OCI-LY1 (cell line): ENCODE measurements around the gene SSMEM1.

ENCODE experiments used
- H2AFZ ChIP-seq: fragments of 200-600 bp; sonication (generic), shearing (Covaris generic); 2 replicates; pipeline ENCODE4 v1.6.0; 2014; ENCODE audit warnings: antibody characterized with exemption, mild to moderate bottlenecking, low read length
- H3F3A ChIP-seq: fragments of 200-600 bp; sonication (generic), shearing (Covaris generic); 2 replicates; pipeline ENCODE4 v1.6.0; 2014; ENCODE audit warnings: mild to moderate bottlenecking, antibody characterized with exemption, low read length, moderate library complexity; ENCODE audit not compliant: insufficient read depth
- H3K27ac ChIP-seq: fragments of 200-600 bp; sonication (generic); 2 replicates; pipeline ENCODE4 v1.5.1; 2014; ENCODE audit warnings: low read length, mixed run types, mild to moderate bottlenecking, low read depth; ENCODE audit not compliant: poor library complexity, severe bottlenecking
- H3K27me3 ChIP-seq: fragments of 200-600 bp; sonication (generic); 2 replicates; pipeline ENCODE4 v1.6.0; 2014; ENCODE audit warnings: antibody characterized with exemption, mild to moderate bottlenecking, low read length, moderate library complexity; ENCODE audit not compliant: insufficient read depth
- H3K36me3 ChIP-seq: fragments of 200-600 bp; sonication (generic); 2 replicates; pipeline ENCODE4 v1.6.1; 2014; ENCODE audit warnings: mild to moderate bottlenecking, antibody characterized with exemption, low read length, moderate library complexity, mixed read lengths; ENCODE audit not compliant: insufficient read depth
- H3K4me1 ChIP-seq: fragments of 200-600 bp; sonication (generic); 2 replicates; pipeline ENCODE4 v1.5.1; 2014; ENCODE audit warnings: mild to moderate bottlenecking, low read length, moderate library complexity; ENCODE audit not compliant: insufficient read depth, severe bottlenecking
- H3K4me2 ChIP-seq: fragments of 200-600 bp; sonication (generic), shearing (Covaris generic); 2 replicates; pipeline ENCODE4 v1.6.1; 2014; ENCODE audit warnings: low read length
- H3K4me3 ChIP-seq: fragments of 200-600 bp; sonication (generic); 2 replicates; pipeline ENCODE4 v1.5.1; 2014; ENCODE audit warnings: low read length, low read depth, mild to moderate bottlenecking, mixed read lengths; ENCODE audit not compliant: poor library complexity, severe bottlenecking
- H3K79me2 ChIP-seq: fragments of 200-600 bp; shearing (Covaris generic); 2 replicates; pipeline ENCODE4 v1.6.1; 2016; ENCODE audit warnings: mixed run types, low read length, mixed read lengths; ENCODE audit not compliant: insufficient read depth
- H3K9ac ChIP-seq: fragments of 200-600 bp; sonication (generic), shearing (Covaris generic); 2 replicates; pipeline ENCODE4 v1.6.1; 2014; ENCODE audit warnings: mild to moderate bottlenecking, low read length, mixed read lengths
- H3K9me2 ChIP-seq: fragments of 200-600 bp; sonication (generic), shearing (Covaris generic); 2 replicates; pipeline ENCODE4 v1.6.1; 2014; ENCODE audit warnings: low read depth, mild to moderate bottlenecking, low read length, mixed read lengths
- H3K9me3 ChIP-seq: fragments of 200-600 bp; shearing (Covaris generic); 2 replicates; pipeline ENCODE4 v1.6.1; 2014; ENCODE audit warnings: low read length, mixed read lengths
- H4K20me1 ChIP-seq: fragments of 200-600 bp; sonication (generic), shearing (Covaris generic); 2 replicates; pipeline ENCODE4 v1.6.0; 2016; ENCODE audit warnings: mild to moderate bottlenecking, low read length; ENCODE audit not compliant: insufficient read depth
- EZH2 ChIP-seq: fragments of 200-600 bp; sonication (generic), shearing (Covaris generic); IDR thresholded peaks from 2 replicates; pipeline ENCODE4 v1.8.0; 2017; ENCODE audit warnings: borderline replicate concordance, mixed run types, mild to moderate bottlenecking, antibody characterized with exemption, low read length, moderate library complexity, mixed read lengths
- TF ChIP-seq, protein P1 (sequence below): fragments of 200-600 bp; sonication (generic), shearing (Covaris generic); IDR thresholded peaks from 2 replicates; pipeline ENCODE4 v1.5.1; 2017; ENCODE audit warnings: mild to moderate bottlenecking, antibody characterized with exemption, low read length, moderate library complexity, mixed read lengths

SSMEM1 gene, protein sequence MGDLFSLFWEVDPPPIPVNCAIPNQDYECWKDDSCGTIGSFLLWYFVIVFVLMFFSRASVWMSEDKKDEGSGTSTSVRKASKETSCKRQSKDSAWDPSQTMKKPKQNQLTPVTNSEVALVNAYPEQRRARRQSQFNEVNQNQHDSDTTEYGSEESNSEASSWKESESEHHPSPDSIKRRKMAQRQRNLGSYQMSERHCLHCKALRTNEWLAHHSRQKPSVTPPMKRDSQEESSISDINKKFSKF

DNA sequence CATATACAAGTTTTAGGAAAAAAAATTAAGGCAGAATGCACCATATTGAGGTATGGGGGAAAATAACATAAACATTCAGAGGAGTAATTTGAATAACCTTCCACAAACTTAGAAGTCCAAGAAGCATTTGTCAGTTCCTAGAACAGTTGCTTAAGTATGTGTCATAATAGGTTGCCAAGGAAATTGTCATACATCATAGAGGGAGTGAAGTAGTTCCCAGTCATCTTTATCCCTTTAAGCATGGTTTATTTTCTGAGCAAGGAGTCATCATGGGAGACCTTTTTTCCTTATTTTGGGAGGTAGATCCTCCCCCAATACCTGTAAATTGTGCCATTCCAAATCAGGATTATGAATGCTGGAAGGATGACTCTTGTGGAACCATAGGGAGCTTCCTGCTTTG lies at the start of gene SSMEM1:
TSS of gene SSMEM1 (plus strand) at position 219 of the 400 bp plus-strand sequence. CDS start at position 270, 51 bp downstream.
- Histone ChIP-seq H3K9me2 (no peaks in the 10 kb centered on the region), H3K4me2 (no peak within 1 kb of the TSS), H3K9me3 (no peaks in the 10 kb centered on the region), H4K20me1 (no peaks in the 10 kb centered on the region), H3K4me3 (no peak within 1 kb of the TSS), H3F3A (no peaks in the 10 kb centered on the region), H3K79me2 (peaks cover 14% of the 10 kb centered on the region), H3K4me1 (peaks cover 29% of the 10 kb centered on the region), H3K9ac (no peak within 1 kb of the TSS), H3K27me3 (no peaks in the 10 kb centered on the region), H3K27ac (no peak within 1 kb of the TSS), H2AFZ (peak within 1 kb of the TSS; percentile 52), H3K36me3 (peaks cover 19% of the 10 kb centered on the region)
- TF ChIP-seq, protein P1, sequence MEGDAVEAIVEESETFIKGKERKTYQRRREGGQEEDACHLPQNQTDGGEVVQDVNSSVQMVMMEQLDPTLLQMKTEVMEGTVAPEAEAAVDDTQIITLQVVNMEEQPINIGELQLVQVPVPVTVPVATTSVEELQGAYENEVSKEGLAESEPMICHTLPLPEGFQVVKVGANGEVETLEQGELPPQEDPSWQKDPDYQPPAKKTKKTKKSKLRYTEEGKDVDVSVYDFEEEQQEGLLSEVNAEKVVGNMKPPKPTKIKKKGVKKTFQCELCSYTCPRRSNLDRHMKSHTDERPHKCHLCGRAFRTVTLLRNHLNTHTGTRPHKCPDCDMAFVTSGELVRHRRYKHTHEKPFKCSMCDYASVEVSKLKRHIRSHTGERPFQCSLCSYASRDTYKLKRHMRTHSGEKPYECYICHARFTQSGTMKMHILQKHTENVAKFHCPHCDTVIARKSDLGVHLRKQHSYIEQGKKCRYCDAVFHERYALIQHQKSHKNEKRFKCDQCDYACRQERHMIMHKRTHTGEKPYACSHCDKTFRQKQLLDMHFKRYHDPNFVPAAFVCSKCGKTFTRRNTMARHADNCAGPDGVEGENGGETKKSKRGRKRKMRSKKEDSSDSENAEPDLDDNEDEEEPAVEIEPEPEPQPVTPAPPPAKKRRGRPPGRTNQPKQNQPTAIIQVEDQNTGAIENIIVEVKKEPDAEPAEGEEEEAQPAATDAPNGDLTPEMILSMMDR: no peak
- TF ChIP-seq EZH2: no peak

DNA sequence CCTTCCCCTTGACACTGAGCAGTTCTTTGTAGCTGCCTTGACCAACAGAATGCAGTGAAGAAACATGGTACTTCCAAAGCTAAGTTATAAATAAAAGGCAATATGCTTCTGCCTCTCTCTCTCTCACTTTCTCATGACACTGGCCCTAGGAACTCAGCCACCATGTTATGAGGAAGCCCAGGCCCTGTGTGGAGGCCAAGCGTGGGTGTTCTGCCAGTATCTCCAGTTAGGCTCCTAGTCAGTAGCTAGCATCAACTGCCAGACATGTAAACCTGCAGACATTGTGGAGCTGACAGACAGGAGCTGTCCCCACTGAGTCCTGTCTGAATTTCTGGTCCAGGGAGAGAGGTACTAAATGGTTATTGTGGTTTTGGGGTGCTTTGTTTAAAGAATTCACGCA lies 47.6 kb upstream of the SSMEM1 start:
- TF ChIP-seq, protein P1: no peak
- Histone ChIP-seq H3K79me2 (no peaks in the 10 kb centered on the region), H3K9me2 (no peaks in the 10 kb centered on the region), H3F3A (no peaks in the 10 kb centered on the region), H3K9ac (no peak overlapping the region), H3K4me2 (no peak overlapping the region), H2AFZ (no peak overlapping the region), H4K20me1 (no peaks in the 10 kb centered on the region), H3K27ac (no peak overlapping the region), H3K4me3 (no peak overlapping the region), H3K4me1 (peaks cover 3% of the 10 kb centered on the region), H3K27me3 (no peaks in the 10 kb centered on the region), H3K9me3 (peaks cover 2% of the 10 kb centered on the region; the same call in 1 of the 2 replicates), H3K36me3 (peaks cover 72% of the 10 kb centered on the region)

DNA sequence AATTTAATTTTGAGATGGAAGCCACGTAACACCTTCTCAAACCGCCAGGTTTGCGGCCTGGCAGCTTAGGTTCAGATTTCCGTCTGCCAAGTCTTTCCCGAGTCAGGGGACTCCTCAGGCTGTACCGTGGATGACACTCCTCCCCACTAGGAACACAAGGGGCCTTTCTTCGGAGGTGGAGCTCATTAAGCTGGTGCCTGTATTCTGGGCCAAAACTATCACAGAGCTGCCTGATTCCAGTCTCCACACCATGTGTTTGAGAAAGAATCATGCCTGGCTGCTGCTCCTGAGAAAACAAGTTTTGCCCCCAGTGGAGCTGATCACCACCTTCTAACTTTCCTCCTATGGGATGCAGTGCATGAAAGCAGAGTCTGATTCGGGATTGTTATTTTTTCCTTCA lies 47.2 kb upstream of the SSMEM1 start:
- Histone ChIP-seq H3K27me3 (no peaks in the 10 kb centered on the region), H3K9me2 (no peaks in the 10 kb centered on the region), H2AFZ (no peak overlapping the region), H3K9ac (no peak overlapping the region), H3K79me2 (no peaks in the 10 kb centered on the region), H3K27ac (no peak overlapping the region), H3K4me1 (no peaks in the 10 kb centered on the region), H4K20me1 (no peaks in the 10 kb centered on the region), H3F3A (no peaks in the 10 kb centered on the region), H3K4me2 (no peak overlapping the region), H3K36me3 (peaks cover 75% of the 10 kb centered on the region), H3K4me3 (no peak overlapping the region), H3K9me3 (peaks cover 2% of the 10 kb centered on the region; the same call in 1 of the 2 replicates)
- TF ChIP-seq, protein P1: no peak
- no peak for TF ChIP-seq EZH2
